Dedifferentiated amniotic fluid mesenchymal stem cell (primary cell): ENCODE results near the gene ADAMTSL1.
"Not testable (repeated sequence)": the region's sequence is repeated elsewhere in the genome, so short reads cannot be mapped to it uniquely, and the experiment has no call there.

Source experiments
- DNase-seq: peaks from one replicate; pipeline ENCODE4 v3.0.0-alpha.2; 2016; ENCODE audit errors: extremely low spot score

The ADAMTSL1 gene

DNA sequence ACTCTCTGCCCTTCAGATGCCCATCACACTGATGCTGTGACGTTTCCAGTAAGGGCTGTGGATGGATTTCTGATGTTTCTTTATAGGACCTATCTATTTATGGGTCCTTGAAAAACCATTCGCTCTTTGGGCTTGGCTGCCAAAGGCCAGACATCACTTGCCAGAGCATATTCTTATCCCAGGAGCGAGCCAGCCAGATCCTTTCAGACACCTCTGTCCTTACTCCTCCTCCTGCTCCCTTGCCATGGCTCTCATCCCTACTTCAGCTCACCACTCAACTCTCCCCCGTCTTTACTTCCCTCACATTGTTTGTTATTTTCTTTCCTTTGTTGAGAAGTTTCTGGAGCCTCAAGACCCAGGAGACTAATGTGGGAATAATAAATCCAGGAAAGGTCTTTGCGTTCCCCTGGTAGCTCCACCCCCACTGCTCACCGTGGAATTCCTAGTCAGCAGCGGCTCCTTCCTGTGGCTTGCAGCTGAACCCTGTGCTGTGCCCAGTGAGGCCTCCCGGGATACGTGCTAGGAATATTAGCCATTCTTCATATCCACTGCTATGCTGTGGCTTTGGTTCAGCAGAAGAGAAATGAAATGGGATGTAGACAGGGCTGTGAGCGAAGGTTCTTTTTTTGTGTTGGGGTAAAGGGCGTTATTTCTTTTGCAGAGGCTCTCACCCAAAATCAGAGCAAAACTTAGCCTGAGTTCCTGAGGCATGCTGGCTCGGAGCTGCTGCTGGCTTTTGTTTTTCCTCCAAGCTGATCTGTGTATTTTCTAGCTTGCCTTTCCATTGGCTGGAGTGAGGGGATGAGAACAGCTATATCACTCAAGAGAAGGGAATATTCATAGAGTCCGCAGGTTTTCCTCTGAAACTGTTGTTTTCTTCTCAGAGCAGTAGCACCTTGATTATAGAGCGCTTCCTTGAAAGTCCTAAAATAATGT is 387.9 kb downstream of the ADAMTSL1 start:
- DNase-seq, result no peak

DNA sequence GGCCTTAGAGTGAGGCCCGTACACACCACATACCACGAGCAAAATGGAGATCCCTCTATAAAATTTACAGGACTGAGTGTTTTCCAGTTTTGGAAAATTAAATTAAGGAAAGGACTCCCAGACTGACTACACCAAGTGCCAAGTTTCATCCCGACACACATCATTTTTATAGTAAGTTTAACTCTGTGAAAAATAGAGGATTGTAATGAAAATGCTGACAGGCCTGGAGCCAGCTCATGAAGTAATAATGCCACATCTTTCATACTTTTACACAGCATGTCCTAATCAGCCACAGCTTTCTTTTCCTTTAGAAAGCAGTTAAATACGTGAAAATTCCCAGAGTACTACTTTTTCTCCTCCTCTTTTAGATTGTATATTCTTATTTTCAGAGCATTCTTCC is 389.8 kb downstream of the ADAMTSL1 start:
- DNase-seq, result no peak

DNA sequence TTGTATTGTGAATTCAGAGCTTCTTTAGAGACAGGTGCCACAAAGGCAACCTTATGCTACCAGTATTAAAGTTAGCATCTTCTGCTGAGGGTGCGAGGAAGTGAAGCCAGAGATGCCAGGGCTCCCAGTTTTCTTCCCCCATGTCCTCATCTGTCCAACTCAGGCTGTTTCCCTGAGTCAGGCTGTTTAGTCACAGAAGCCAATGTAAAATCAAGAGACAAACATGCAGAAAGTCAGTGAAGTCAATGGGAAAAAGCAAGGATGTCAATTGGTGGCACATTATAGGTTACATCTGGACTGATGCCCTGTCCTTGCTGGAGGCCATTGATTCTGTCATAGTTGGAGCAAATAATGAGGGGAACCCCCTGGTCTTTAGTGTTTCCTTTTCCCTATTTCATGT is 390.6 kb downstream of the ADAMTSL1 start:
- DNase-seq, result no peak

DNA sequence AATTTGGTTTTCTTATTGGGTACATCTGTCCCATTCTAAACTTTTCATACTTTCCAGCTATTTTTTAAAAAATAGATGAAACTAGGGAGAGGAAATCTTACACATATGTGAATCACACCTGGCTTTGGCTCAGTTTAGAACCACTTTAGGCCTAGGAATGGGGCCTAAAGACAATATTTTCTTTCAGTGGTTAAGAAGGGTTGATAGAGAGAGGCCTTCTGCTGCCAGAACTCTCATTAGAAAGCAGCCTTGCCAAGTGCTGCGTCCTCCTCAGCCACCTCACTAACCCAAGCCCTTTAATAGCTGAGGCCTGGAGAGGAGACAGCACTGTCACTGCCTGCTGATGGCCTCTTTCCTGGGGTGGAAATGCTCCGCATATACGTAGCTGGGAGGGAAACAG is 391.6 kb downstream of the ADAMTSL1 start:
- DNase-seq, result no peak

DNA sequence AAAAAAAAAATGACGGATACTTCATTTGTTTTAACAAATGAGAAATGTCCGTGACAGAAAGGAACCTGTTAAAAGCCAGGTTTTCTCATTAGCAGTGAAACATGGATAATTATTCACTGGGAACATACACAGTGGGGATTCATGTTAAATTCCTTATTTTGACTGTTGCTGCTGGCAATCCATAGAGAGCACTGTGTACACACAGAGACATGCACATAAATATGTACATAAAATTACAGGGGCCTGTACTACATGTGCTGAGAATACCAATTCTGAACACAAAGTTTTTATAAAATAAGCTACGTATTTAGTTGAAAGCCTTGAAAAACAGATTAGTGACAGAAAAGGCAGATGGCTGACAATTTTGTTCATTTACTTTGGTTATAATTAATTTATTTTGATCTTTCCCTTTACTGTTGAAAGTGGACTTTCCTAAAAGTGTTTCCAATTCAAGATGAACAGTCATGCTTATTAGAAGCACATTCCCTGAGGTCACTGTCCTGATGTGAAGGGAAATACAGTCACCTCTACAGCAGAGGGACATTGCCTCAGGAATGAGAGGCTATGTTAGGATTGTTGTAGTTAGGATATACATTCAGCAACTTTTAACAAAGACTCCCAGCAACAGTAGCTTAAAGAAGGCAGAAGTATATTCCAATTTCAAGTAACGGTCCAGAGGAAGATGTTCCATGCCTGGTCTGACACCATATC is 392.3 kb downstream of the ADAMTSL1 start:
- no peak for DNase-seq

- no peak for DNase-seq
Observed at GRCh38 chr9:18869725-18870124, 395.8 kb downstream of the ADAMTSL1 start.

DNA sequence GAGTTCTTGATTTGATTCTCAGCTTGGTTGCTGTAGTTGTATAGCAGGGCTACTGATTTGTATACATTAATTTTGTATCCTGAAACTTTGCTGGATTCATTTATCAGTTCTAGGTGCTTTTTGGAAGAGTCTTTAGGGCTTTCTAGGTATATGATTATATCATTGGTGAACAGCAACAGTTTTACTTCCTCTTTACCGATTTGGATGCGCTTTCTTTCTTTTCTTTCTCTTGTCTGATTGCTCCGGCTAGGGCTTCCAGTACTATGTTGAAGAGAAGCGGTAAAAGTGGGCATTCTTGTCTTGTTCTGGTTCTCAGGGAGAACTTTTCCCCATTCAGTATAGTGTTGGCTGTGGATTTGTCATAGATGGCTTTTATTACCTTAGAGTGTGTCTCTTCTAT is 400.1 kb downstream of the ADAMTSL1 start:
- DNase-seq, result no peak

DNA sequence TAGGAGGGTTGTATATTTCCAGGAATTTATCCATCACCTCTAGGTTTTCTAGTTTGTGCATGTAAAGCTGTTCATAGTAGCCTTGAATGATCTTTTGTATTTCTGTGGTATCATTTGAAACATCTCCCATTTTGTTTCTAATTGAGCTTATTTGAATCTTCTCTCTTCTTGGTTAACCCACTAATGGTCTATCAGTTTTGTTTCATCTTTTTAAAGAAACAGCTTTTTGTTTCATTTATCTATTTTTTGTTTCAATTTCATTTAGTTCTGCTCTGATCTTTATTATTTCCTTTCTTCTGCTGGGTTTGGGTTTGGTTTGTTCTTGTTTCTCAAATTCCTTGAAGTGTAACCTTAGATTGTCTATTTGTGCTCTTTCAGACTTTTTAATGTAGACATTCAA is 401.0 kb downstream of the ADAMTSL1 start:
- DNase-seq, result not testable (repeated sequence)

GRCh38 chr9:18877984-18878383 is 404.0 kb downstream of the ADAMTSL1 start:
- DNase-seq, result no peak

DNA sequence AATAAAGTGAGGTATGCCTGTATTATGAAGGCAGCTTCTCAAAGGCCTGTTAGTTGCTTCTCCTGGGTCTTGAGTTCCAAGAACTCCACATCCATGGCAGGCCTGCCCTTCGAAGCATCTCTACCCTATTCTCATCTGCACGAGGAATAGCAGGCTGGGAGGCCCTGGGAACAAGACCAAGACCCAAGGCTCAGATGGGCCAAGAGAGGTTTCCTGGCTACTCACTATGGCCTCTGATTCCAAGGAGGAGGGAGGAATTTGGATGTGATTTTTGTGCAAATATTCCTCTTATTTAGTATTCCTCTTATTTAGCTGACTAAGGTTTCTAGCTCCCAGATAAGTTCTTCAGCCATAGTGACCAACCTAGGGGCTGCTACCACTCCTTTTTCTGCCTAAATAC is 407.8 kb downstream of the ADAMTSL1 start:
- DNase-seq, result no peak

- no peak for DNase-seq
Observed at GRCh38 chr9:18887546-18887945, 413.6 kb downstream of the ADAMTSL1 start.

GRCh38 chr9:18888290-18888689 is 414.3 kb downstream of the ADAMTSL1 start:
- no peak for DNase-seq

DNA sequence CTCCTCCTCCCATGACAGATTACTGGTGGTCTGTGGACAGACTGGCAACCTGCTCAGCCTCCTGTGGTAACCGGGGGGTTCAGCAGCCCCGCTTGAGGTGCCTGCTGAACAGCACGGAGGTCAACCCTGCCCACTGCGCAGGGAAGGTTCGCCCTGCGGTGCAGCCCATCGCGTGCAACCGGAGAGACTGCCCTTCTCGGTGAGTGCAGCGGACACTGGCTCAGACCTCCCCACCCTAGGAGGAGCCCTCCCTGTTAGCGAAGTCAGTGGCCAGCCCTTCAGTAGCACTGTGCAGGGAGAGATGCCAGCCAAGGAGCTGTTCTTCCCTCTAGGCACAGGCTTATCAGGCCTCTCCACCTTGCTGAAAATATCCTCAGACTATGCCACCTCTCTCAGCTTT is 415.6 kb downstream of the ADAMTSL1 start:
- DNase-seq, result no peak

DNA sequence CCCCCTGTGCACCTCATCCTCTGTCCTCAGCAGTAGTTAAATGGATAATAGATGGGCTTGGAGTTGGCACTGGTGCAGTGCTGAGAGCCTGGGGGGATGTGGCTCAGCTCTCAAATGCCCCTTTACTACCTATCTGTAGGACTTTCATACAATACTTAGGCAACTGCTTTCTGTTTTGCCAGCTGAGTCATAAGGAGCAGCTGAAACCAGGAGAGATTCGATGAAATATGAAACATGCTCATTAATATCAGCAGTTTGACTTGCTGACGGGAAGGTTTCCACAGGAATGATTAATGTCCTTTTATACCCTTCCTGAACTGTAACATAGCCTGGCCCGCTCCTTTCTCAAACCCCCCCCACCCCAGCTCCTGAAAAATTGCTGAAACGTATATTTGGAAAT is 416.4 kb downstream of the ADAMTSL1 start:
- peak; percentile 47 for DNase-seq

DNA sequence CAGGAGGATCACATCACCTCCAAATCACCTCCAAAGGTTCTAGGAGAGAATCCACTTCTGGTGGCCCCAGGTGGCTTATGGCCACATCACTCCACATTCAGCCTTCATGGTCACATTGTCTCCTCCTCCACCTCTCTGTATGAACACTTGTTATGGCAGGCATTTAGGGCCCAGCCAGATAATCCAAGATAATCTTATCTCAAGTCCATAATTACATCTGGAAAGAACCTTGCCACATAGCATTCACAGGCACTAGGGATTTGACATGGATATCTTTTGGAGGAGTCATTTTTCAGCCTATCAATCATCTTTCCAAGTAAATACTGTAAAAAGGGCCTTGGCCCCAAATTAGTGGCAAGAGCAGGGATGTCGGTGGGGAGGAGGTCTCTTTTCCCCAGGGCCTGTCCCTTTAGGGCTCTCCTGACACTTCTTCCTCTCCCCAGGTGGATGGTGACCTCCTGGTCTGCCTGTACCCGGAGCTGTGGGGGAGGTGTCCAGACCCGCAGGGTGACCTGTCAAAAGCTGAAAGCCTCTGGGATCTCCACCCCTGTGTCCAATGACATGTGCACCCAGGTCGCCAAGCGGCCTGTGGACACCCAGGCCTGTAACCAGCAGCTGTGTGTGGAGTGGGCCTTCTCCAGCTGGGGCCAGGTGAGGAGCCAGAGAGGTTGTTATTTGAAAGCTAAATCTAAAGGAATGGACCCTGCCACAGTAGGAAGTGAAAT is 418.2 kb downstream of the ADAMTSL1 start:
- no peak for DNase-seq

GRCh38 chr9:18893046-18893445 is 419.1 kb downstream of the ADAMTSL1 start:
- DNase-seq, result no peak

DNA sequence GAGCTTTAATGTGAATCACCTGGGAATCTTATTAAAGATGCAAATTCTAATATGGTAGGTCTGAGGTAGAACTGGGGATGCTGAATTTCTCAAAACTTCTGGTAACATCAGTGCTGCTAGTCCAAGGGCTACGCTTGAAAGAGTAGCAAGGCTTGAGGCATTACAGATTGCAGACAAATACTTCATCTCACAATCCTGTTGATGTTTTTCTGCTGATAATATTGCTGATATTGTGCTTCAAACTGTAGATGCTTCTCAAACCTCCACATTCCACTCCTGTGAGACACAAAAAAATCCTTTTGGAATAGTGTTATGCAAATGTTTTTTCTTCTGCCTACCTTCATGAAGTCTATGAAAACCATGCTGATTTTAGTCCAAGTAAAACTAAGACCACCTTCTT is 419.5 kb downstream of the ADAMTSL1 start:
- DNase-seq, result no peak

GRCh38 chr9:18896004-18896403 is 422.1 kb downstream of the ADAMTSL1 start:
- DNase-seq, result no peak

GRCh38 chr9:18896531-18897179 is 422.7 kb downstream of the ADAMTSL1 start:
- DNase-seq, result no peak

- DNase-seq, result no peak
Observed at GRCh38 chr9:18903450-18903849, 429.5 kb downstream of the ADAMTSL1 start.

DNA sequence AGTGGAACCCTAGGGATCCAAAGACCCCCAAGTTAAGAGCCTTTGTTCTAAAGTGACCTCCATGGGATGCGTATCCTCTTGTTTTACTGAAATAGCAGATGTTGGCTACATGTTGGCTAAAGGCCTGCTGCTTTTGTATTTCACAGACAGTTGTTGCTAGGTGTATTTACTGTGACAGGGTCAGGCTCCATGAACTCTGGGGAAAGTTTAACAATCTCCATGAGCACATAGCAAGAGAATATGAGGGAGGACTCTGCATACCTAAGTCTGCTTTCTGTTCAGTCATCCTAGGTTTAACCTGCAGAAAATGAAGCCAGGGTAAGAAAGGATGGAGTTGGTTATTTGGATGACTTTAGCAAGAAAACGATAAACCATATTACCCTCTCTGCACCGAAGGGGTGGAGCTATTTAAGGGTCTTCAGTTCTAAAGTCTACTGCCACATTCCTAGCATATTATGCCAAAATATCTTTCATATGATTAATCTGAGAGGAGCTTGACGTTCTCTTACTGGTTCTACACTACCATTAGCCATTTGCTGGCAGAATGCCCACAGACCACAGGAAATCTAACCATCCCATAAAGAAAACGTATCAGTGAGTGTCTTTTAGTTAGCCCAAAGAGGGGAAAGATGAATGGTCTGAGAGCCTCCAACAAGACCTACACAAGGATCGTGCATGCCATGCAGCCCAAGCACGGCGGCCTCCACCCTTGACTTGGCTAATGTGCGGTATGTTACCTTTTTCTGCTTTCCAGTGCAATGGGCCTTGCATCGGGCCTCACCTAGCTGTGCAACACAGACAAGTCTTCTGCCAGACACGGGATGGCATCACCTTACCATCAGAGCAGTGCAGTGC is 431.3 kb downstream of the ADAMTSL1 start:
- no peak for DNase-seq
